IPS-15b (cell line): ENCODE measurements around the gene ROGDI.

Experiments used
- H3K27me3 ChIP-seq: one replicate; pipeline ENCODE4 v1.6.1; 2013; ENCODE audit warnings: low read length; ENCODE audit not compliant: control insufficient read depth, insufficient read depth
- H3K36me3 ChIP-seq: one replicate; pipeline ENCODE4 v1.6.1; 2013; ENCODE audit warnings: low read length; ENCODE audit not compliant: control insufficient read depth, insufficient read depth
- H3K4me1 ChIP-seq: one replicate; pipeline ENCODE4 v1.6.1; 2013; ENCODE audit warnings: mild to moderate bottlenecking, low read length; ENCODE audit not compliant: control insufficient read depth, insufficient read depth
- H3K4me3 ChIP-seq: one replicate; pipeline ENCODE4 v1.5.1; 2013; ENCODE audit warnings: low read depth, low read length
- H3K9ac ChIP-seq: one replicate; pipeline ENCODE4 v1.6.1; 2013; ENCODE audit warnings: low read depth, mild to moderate bottlenecking, low read length
- H3K9me3 ChIP-seq: one replicate; pipeline ENCODE4 v1.6.1; 2013; ENCODE audit warnings: mild to moderate bottlenecking, low read length; ENCODE audit not compliant: control insufficient read depth, insufficient read depth

The ROGDI gene

DNA sequence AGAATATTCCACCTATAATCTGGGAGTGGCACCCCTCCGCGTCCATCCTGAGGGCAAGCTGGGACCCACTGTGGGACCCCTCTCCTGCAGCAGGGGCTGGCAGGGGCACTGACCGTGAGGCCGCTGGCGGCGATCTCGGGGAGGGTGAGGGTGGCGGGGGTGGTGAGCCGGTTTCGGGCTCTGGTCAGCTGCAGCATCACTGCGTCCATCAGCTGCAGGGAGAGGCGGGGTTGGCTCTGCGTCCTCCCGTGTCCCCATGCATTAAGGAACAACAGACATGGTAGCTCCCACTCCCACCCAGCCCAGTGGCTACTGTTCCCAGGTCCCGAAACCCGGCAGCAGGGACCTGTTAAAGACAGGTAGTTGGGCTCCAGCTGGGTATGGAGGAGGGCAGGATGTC, 4.0 kb downstream of the ROGDI start:
- no peak overlapping the region for H3K9ac ChIP-seq
- no peaks in the 10 kb centered on the region for H3K4me1 ChIP-seq
- H3K4me3 ChIP-seq = no peak overlapping the region
- no peaks in the 10 kb centered on the region for H3K9me3 ChIP-seq
- H3K27me3 ChIP-seq = no peaks in the 10 kb centered on the region
- peaks cover 20% of the 10 kb centered on the region for H3K36me3 ChIP-seq

DNA sequence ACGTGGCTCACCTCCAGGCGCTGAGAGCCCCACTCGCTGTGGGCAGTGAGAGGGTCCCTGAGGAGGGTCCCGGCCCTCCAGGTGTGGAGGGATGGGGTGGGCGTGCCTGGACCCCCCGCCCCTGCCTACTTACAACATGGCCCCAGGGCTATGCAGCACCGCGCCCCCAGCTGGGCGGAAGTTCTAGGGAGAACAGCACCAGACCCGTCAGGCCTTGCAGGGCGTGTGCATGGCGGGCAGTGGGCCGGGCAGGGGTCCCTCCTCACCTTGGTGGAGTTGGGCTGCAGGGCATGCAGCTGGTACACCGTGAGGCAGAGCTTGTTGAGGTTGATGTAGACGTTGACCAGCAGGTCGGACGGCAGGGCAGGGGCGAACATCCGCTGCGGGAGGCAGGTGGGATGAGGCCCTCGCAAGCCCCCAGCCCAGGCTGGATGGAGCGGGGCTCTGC, 4.6 kb downstream of the ROGDI start:
- Histone ChIP-seq H3K36me3 (peaks cover 20% of the 10 kb centered on the region), H3K27me3 (no peaks in the 10 kb centered on the region), H3K4me3 (no peak overlapping the region), H3K4me1 (no peaks in the 10 kb centered on the region), H3K9me3 (no peaks in the 10 kb centered on the region), H3K9ac (no peak overlapping the region)

DNA sequence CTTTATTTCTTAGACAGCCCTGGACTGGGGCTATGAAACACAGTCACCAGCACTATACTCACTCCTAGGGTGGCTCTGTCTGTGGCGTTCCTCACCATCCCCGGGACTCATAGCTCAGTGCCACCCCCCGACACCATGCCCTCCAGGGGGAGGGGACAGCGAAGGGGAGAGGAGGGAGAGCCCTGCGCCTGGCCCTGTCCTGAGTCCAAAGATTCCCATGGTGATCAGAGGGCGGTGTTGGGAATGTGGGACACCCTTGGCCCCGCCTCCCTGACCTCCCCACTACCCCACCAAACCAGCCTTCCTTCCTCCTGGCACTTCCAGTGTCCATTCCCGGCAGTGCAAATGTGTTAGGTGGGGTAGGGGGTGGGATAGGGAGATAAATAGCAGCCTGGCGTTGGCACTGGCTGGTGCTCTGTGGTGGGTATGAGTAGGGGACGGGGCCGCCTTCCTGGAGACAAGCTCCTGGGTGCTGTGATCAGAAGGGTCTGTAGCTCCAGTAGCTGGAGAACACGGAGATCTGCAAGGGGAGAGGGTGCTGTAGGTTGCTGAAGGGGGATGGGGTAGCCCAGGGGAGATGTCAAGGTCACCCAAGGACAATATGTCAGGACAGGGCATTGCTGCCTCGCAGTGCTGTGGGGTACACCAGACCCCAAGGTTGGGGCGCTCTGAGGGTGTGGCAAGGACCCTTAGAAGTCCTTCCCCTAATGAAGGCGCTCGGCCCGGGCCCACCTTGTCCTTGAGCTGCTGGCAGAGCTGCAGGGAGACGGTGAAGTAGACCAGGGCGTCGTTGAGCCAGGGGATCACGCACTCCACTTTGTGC, 5.2 kb downstream of the ROGDI start:
- Histone ChIP-seq H3K9me3 (no peaks in the 10 kb centered on the region), H3K4me3 (no peak overlapping the region), H3K4me1 (no peaks in the 10 kb centered on the region), H3K36me3 (peaks cover 20% of the 10 kb centered on the region), H3K9ac (no peak overlapping the region), H3K27me3 (no peaks in the 10 kb centered on the region)

- H3K4me3 ChIP-seq = no peak overlapping the region
- H3K4me1 ChIP-seq = no peaks in the 10 kb centered on the region
- peaks cover 20% of the 10 kb centered on the region for H3K36me3 ChIP-seq
- no peaks in the 10 kb centered on the region for H3K27me3 ChIP-seq
- no peak overlapping the region for H3K9ac ChIP-seq
- no peaks in the 10 kb centered on the region for H3K9me3 ChIP-seq
Observed at GRCh38 chr16:4795828-4796572, 6.4 kb downstream of the ROGDI start.

- H3K4me3 ChIP-seq = no peak within 1 kb of the TSS
- H3K4me1 ChIP-seq = no peaks in the 10 kb centered on the region
- no peaks in the 10 kb centered on the region for H3K27me3 ChIP-seq
- H3K9me3 ChIP-seq = no peaks in the 10 kb centered on the region
- H3K9ac ChIP-seq = no peak within 1 kb of the TSS
- peaks cover 16% of the 10 kb centered on the region for H3K36me3 ChIP-seq
Observed at GRCh38 chr16:4795181-4795827, 7.1 kb downstream of the ROGDI start, which contains the start of gene SMIM22. TSS of gene SMIM22 (plus strand) at chr16:4795369. CDS start at chr16:4795735, 366 bp downstream.

- peaks cover 2% of the 10 kb centered on the region for H3K4me1 ChIP-seq
- no peak overlapping the region for H3K4me3 ChIP-seq
- no peaks in the 10 kb centered on the region for H3K9me3 ChIP-seq
- H3K9ac ChIP-seq = no peak overlapping the region
- H3K36me3 ChIP-seq = peaks cover 3% of the 10 kb centered on the region
- H3K27me3 ChIP-seq = no peaks in the 10 kb centered on the region
Observed at GRCh38 chr16:4792951-4793513, 9.4 kb downstream of the ROGDI start.

DNA sequence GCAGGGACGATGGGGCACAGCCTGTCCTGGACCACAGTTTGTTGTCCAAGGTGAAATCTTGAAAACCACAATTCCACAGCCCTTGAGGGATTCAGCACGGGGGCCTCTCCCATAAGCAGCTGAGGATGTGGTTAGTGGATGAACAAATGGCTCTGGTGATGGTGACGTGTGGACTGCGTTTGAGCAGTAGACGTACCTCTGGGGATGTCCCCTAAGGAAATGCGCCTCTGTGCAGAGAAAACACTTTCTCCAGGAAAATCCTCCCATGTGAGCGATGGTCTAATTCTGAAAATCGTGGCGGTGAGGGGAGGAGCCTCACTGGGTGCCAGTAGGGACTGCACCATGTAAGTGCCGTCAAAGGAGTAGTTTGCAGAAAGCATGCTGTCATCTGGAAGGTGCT, 11.6 kb downstream of the ROGDI start:
- Histone ChIP-seq H3K36me3 (no peaks in the 10 kb centered on the region), H3K4me1 (peaks cover 2% of the 10 kb centered on the region), H3K27me3 (no peaks in the 10 kb centered on the region), H3K9me3 (no peaks in the 10 kb centered on the region), H3K9ac (no peak overlapping the region), H3K4me3 (no peak overlapping the region)

GRCh38 chr16:4790261-4790660, 12.2 kb downstream of the ROGDI start:
- Histone ChIP-seq H3K4me1 (peaks cover 2% of the 10 kb centered on the region), H3K27me3 (no peaks in the 10 kb centered on the region), H3K9ac (no peak overlapping the region), H3K9me3 (no peaks in the 10 kb centered on the region), H3K4me3 (no peak overlapping the region), H3K36me3 (no peaks in the 10 kb centered on the region)

DNA sequence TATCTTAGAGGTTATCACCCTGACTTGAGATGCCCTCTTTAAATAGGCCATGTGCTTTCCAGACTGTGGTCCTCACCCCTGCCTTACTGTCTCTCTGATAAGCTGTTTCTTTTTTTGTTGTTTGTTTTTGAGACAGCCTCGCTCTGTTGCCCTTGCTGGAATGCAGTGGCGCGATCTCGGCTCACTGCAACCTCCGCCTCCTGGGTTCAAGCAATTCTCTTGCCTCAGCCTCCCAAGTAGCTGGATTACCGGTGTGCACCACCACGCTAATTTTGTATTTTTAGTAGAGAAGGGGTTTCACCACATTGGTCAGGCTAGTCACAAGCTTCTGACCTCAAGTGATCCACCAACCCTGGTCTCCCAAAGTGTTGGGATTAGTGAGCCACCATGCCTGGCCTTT, 13.5 kb downstream of the ROGDI start:
- H3K9ac ChIP-seq = no peak overlapping the region
- no peaks in the 10 kb centered on the region for H3K27me3 ChIP-seq
- no peaks in the 10 kb centered on the region for H3K36me3 ChIP-seq
- H3K9me3 ChIP-seq = no peaks in the 10 kb centered on the region
- no peak overlapping the region for H3K4me3 ChIP-seq
- peaks cover 2% of the 10 kb centered on the region for H3K4me1 ChIP-seq

DNA sequence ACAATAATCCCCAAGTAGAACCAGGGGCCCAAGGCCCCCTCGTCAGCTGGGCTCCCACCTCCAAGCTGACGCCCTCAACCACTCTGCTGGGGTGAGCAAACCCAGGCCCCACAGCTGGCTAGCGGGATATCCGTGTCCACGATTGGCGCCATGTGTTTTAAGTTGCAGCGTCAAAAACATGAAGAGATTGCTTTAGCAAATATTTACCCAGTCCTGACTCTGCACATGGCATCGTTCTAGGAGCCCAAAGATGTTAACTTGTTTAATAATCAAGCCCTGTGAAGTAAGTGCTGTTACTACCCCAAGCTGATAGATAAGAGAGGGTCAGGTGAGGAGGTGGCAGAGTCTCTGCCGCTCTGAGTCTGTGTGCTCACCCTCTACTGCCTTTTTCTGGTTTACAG, 13.9 kb downstream of the ROGDI start:
- H3K4me1 ChIP-seq = peaks cover 2% of the 10 kb centered on the region
- H3K36me3 ChIP-seq = no peaks in the 10 kb centered on the region
- no peaks in the 10 kb centered on the region for H3K27me3 ChIP-seq
- H3K9ac ChIP-seq = no peak overlapping the region
- H3K4me3 ChIP-seq = no peak overlapping the region
- H3K9me3 ChIP-seq = no peaks in the 10 kb centered on the region

DNA sequence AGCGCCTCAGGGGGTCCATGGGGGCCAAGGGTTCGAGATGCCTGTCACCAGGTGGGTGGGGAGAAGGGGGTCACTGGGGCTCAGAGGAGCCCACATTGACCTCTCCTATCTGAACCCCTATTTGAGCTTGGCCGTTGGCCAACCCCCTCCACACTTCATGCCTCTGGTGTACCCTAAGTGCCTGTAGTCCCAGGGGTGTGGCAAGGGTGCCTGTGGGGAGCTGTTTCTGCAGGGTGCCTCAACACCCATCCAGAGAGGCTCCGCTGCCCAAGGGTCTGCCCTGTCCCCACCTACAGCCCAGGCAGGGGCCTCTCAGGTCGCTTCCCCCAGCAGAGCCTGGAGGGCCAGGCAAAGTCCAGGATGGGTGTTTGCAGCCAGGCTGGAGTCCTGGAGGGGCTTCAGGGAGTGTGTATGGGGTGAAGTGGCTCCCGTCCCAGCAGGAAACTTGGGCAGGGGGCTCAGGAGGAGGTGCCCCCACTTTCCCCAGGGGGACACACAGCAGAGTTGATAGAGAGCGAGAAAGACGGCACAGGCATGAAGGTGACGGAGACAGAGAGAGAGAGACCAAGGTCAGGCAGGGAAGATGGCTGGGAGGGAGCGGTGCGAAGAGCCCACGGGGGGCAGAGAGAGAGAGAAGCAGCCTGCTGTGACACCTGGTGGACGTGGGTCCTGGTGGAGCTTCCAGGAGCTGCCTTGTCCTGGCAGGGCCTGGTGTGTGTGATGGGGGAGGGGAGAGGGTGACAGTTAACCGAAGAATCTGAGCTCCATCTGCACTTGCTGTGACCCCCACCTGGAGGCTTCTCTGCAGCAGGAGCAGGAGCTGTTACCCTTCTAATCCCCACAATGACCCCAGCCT, 14.6 kb downstream of the ROGDI start, which contains the start of gene SEPTIN12:
Gene SEPTIN12 (minus strand): TSS at position 719 of the 856 bp plus-strand sequence. CDS start 700 bp downstream, at position 19.
- H3K9ac ChIP-seq = peak within 1 kb of the TSS; percentile 60

More for the DNA sequence above, 14.6 kb downstream of the ROGDI start, which contains the start of gene SEPTIN12:
- Histone ChIP-seq H3K9me3 (no peaks in the 10 kb centered on the region), H3K36me3 (no peaks in the 10 kb centered on the region), H3K27me3 (no peaks in the 10 kb centered on the region), H3K4me3 (no peak within 1 kb of the TSS), H3K4me1 (peaks cover 2% of the 10 kb centered on the region)
